Measurements from ENCODE around the gene TCP11L2.

TCP11L2 gene

GRCh38 chr12:106386813-106387535 lies 84.4 kb downstream of the TCP11L2 start:
- TF ChIP-seq CTCF (IDR thresholded peaks at IDR 0.05; ENCODE audit: low read depth, low read length) = no peak
- H3K4me3 ChIP-seq (replicated peaks in 1 of 2; ENCODE audit: low read depth in 2 of 2, low read length in 2 of 2) = no peak overlapping the region
- peak; percentile 21 to 40 for DNase-seq (ENCODE audit: low read depth in 2 of 2)

GRCh38 chr12:106387848-106388377 lies 85.4 kb downstream of the TCP11L2 start:
- TF ChIP-seq CTCF (IDR thresholded peaks at IDR 0.05; ENCODE audit: low read depth, low read length) = no peak
- no peak overlapping the region for H3K4me3 ChIP-seq (replicated peaks in 1 of 2; ENCODE audit: low read depth in 2 of 2, low read length in 2 of 2)
- no peak for DNase-seq (ENCODE audit: low read depth in 2 of 2)

- no peak overlapping the region for H3K4me3 ChIP-seq (replicated peaks in 1 of 2; ENCODE audit: low read depth in 2 of 2, low read length in 2 of 2)
- no peak for TF ChIP-seq CTCF (IDR thresholded peaks at IDR 0.05; ENCODE audit: low read depth, low read length)
- DNase-seq (ENCODE audit: low read depth in 2 of 2) = peak in 1 of 2 donors; percentile 29
Measured at GRCh38 chr12:106389151-106389550, 86.6 kb downstream of the TCP11L2 start.

- no peak overlapping the region for H3K4me3 ChIP-seq (replicated peaks in 1 of 2; ENCODE audit: low read depth in 2 of 2, low read length in 2 of 2)
- TF ChIP-seq CTCF (IDR thresholded peaks at IDR 0.05; ENCODE audit: low read depth, low read length) = no peak
- DNase-seq (ENCODE audit: low read depth in 2 of 2) = no peak
Measured at GRCh38 chr12:106392759-106393158, 90.2 kb downstream of the TCP11L2 start.
